Measurements from ENCODE around the gene POLL. TPM values are rescaled to one million over a fixed set of nuclear protein-coding genes. Genes with fewer than 3 reads are reported as not detected.

Gene POLL
- polyA plus RNA-seq, 2 of the 4 experiments (the other 2 are of a cell fraction) = 13.3 to 16.7 TPM

DNA sequence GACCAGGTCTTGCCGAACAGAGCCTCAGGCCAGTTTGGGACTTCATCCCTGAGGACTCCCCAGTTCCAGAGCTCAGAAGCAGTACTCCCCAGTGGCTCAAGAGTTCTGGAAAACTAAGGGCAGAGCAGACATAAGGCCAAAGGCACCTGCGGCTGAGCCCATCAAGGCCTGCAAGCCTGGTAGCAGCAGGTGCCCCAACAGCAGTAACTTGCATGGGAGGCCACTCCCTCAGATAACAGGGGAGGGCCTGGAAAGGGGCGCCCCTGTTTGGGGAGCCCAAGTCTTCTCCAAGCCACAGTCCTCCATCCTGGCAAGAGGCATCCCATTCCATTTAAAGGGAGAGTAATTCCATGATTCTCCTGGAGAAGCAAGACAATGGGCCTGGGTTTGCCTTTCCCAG lies 13.0 kb downstream of the POLL start:
- WGBS (ENCODE audit: missing lambda C conversion rate) = 86% methylated on average over 3 of the region's 3 CpGs
- H3K4me2 ChIP-seq = no peak overlapping the region
- POLR2A ChIA-PET = interaction anchor here (0.6 kb wide), 1 partner anchor 215 kb away, joined by 5 read pairs; no protein-coding TSS in a partner anchor

DNA sequence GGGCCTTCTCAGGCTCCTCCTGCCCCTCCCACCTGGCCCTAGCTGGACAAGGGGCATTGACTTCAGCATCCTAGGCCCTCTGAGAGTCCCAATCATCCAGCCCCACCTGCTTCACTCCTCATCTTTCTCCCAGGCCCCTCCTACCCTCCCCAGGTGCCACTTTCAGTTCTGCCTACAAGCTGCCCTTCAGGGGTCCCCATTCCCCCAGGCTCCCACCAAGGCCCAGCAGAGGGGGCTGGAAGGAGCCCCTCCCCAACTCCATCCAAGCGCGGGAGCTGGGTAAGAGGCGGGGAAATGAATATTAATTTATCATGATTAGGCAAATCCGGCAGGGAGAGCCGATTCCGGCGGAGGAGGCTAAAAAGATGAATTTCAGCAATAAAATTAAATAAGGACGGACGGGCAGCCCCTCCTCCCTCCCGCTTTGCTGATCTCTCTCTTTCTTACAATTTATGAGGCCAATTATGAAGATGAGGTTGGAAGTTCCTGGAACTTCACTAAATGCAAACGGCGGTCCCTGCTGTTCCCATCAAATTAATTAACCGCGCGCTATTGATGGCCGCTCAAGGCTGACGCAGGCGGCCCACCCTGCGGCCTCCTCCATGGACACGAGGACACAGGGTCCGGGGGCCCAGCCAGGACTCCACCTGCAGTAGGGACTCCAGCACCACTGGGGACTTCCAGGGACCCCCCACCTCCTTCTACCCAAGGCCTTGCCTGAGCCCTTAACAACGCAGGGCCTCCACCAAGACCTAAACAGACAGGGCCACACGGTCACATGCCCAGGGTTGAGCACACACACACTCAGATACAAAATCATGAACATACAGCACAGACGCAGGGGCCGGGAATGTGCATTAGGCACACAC lies 13.9 kb downstream of the POLL start:
- no peak for DNase-seq (ENCODE audit: low read depth in 1 of 2, low spot score in 1 of 2)
- H3K9me3 ChIP-seq = peaks cover 13% of the 10 kb centered on the region; the same call in 2 of the 3 replicates
- H3K4me2 ChIP-seq = no peak overlapping the region
- peaks cover 16% of the 10 kb centered on the region; the same call in 2 of the 3 replicates for H3K4me1 ChIP-seq
- H3K27ac ChIP-seq = no peak overlapping the region
- no peak for ATAC-seq
- TF ChIP-seq HOXA7 (CRISPR knock-in tag; IDR thresholded peaks at IDR 0.05) (no peak), BHLHE40 (IDR thresholded peaks at IDR 0.05; ENCODE audit: low read depth, low read length) (no peak), RCOR1 (IDR thresholded peaks at IDR 0.05; ENCODE audit: low read depth, low read length) (no peak), FOSL2 (IDR thresholded peaks at IDR 0.05) (no peak), FOSL2 (CRISPR knock-in tag; IDR thresholded peaks at IDR 0.05) (no peak), MYC (IDR thresholded peaks at IDR 0.05; ENCODE audit: borderline replicate concordance, low read length) (no peak), EHF (CRISPR knock-in tag; IDR thresholded peaks at IDR 0.05) (no peak), RFX5 (IDR thresholded peaks at IDR 0.05) (no peak), POLR2A (IDR thresholded peaks at IDR 0.05; ENCODE audit: low read length) (no peak), ZNF302 (CRISPR knock-in tag; IDR thresholded peaks at IDR 0.05) (no peak), POLR2AphosphoS2 (conservative IDR thresholded peaks at IDR 0.05; ENCODE audit: low read length) (no peak), NFE2L2 (conservative IDR thresholded peaks at IDR 0.05; ENCODE audit: low read length) (no peak), CBX2 (IDR thresholded peaks at IDR 0.05; ENCODE audit: borderline replicate concordance, low read depth) (no peak)
- TF ChIP-seq, protein P1, sequence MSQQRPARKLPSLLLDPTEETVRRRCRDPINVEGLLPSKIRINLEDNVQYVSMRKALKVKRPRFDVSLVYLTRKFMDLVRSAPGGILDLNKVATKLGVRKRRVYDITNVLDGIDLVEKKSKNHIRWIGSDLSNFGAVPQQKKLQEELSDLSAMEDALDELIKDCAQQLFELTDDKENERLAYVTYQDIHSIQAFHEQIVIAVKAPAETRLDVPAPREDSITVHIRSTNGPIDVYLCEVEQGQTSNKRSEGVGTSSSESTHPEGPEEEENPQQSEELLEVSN (IDR thresholded peaks at IDR 0.05; ENCODE audit: borderline replicate concordance, low read depth) = no peak
- TF ChIP-seq, protein P2, sequence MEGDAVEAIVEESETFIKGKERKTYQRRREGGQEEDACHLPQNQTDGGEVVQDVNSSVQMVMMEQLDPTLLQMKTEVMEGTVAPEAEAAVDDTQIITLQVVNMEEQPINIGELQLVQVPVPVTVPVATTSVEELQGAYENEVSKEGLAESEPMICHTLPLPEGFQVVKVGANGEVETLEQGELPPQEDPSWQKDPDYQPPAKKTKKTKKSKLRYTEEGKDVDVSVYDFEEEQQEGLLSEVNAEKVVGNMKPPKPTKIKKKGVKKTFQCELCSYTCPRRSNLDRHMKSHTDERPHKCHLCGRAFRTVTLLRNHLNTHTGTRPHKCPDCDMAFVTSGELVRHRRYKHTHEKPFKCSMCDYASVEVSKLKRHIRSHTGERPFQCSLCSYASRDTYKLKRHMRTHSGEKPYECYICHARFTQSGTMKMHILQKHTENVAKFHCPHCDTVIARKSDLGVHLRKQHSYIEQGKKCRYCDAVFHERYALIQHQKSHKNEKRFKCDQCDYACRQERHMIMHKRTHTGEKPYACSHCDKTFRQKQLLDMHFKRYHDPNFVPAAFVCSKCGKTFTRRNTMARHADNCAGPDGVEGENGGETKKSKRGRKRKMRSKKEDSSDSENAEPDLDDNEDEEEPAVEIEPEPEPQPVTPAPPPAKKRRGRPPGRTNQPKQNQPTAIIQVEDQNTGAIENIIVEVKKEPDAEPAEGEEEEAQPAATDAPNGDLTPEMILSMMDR (IDR thresholded peaks at IDR 0.05) = no peak
- TF ChIP-seq, protein P3, sequence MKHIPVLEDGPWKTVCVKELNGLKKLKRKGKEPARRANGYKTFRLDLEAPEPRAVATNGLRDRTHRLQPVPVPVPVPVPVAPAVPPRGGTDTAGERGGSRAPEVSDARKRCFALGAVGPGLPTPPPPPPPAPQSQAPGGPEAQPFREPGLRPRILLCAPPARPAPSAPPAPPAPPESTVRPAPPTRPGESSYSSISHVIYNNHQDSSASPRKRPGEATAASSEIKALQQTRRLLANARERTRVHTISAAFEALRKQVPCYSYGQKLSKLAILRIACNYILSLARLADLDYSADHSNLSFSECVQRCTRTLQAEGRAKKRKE (CRISPR knock-in tag; IDR thresholded peaks at IDR 0.05; ENCODE audit: low read depth) = no peak
- TF ChIP-seq, protein P4, sequence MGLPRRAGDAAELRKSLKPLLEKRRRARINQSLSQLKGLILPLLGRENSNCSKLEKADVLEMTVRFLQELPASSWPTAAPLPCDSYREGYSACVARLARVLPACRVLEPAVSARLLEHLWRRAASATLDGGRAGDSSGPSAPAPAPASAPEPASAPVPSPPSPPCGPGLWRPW (IDR thresholded peaks at IDR 0.05) = no peak
- CTCF ChIA-PET = interaction anchor here (1.0 to 6.6 kb wide), 5 partner anchors 273 to 360 kb away, joined by 3 to 136 read pairs (median 4); no protein-coding TSS in a partner anchor
- WGBS (ENCODE audit: missing lambda C conversion rate) = 95% methylated on average over 25 of the region's 25 CpGs
- H3K4me3 ChIP-seq = no peak overlapping the region
- POLR2A ChIA-PET = interaction anchor here (0.6 kb wide), 1 partner anchor 216 kb away, joined by 5 read pairs; no protein-coding TSS in a partner anchor
- no peak for FAIRE-seq

More for the DNA sequence above, 13.0 kb downstream of the POLL start:
- Histone ChIP-seq H3K9me3 (peaks cover 13% of the 10 kb centered on the region; the same call in 2 of the 3 replicates), H3K4me3 (no peak overlapping the region), H3K4me1 (peaks cover 12% of the 10 kb centered on the region; the same call in 2 of the 3 replicates), H3K27ac (no peak overlapping the region)
- FAIRE-seq (no peak), DNase-seq (ENCODE audit: low read depth in 1 of 2, low spot score in 1 of 2) (no peak), ATAC-seq (no peak)
- CTCF ChIA-PET = interaction anchor here (1.0 to 4.9 kb wide), 3 partner anchors 27 to 361 kb away, joined by 3 to 30 read pairs (median 3); no protein-coding TSS in a partner anchor
- TF ChIP-seq POLR2AphosphoS2 (conservative IDR thresholded peaks at IDR 0.05; ENCODE audit: low read length) = no peak

DNA sequence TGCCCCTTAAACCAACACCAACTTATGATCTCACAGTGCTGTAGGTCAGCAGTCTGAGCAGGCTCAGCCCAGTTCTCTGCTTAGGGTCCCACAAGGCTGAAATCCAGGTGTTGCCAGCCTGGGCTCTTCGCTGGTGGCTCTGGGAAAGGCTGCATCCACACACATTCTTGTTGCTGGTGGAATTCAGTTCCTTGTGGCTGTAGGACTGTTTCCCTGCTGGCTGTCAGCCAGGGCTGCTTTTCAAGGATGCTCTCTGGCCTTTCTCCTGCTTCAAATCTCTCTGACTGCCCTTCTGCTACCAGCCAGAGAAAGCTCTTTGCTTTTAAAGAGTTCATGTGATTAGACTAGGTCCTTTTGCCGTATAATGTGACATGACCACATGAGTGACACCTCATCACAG lies 15.3 kb downstream of the POLL start:
- DNase-seq (ENCODE audit: low read depth in 1 of 2, low spot score in 1 of 2) = no peak
- Histone ChIP-seq H3K9me3 (peaks cover 13% of the 10 kb centered on the region; the same call in 2 of the 3 replicates), H3K4me3 (no peak overlapping the region), H3K27ac (no peak overlapping the region), H3K4me2 (no peak overlapping the region), H3K4me1 (peaks cover 17% of the 10 kb centered on the region; the same call in 2 of the 3 replicates)
- TF ChIP-seq CBX2 (IDR thresholded peaks at IDR 0.05; ENCODE audit: borderline replicate concordance, low read depth) (no peak), NPAS2 (CRISPR knock-in tag; IDR thresholded peaks at IDR 0.05; ENCODE audit: borderline replicate concordance) (no peak)
- TF ChIP-seq, protein P5, sequence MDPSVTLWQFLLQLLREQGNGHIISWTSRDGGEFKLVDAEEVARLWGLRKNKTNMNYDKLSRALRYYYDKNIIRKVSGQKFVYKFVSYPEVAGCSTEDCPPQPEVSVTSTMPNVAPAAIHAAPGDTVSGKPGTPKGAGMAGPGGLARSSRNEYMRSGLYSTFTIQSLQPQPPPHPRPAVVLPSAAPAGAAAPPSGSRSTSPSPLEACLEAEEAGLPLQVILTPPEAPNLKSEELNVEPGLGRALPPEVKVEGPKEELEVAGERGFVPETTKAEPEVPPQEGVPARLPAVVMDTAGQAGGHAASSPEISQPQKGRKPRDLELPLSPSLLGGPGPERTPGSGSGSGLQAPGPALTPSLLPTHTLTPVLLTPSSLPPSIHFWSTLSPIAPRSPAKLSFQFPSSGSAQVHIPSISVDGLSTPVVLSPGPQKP (IDR thresholded peaks at IDR 0.05; ENCODE audit: low read depth, low read length) = no peak
- FAIRE-seq = no peak
- POLR2A ChIA-PET = interaction anchor here (0.6 kb wide), 1 partner anchor 106 kb away, joined by 4 read pairs; no protein-coding TSS in a partner anchor
- CTCF ChIA-PET = interaction anchor here (0.6 to 6.6 kb wide), 6 partner anchors 208 to 379 kb away, joined by 3 to 136 read pairs (median 4); no protein-coding TSS in a partner anchor
- ATAC-seq = no peak
- 89% methylated on average over 2 of the region's 2 CpGs for WGBS (ENCODE audit: missing lambda C conversion rate)
